ENCODE measurements around the gene TRIM39.

TRIM39 gene

GRCh38 chr6:30345852-30346251, 19.1 kb downstream of the TRIM39 start:
- TF ChIP-seq YY1 (IDR thresholded peaks at IDR 0.05; ENCODE audit: low read depth) (no peak), RAD21 (IDR thresholded peaks at IDR 0.05; ENCODE audit: low read depth) (no peak), CREB1 (IDR thresholded peaks at IDR 0.05; ENCODE audit: low read depth) (no peak), TAF1 (IDR thresholded peaks at IDR 0.05; ENCODE audit: low read depth) (no peak), TCF12 (IDR thresholded peaks at IDR 0.05; ENCODE audit: low read depth) (no peak), USF1 (IDR thresholded peaks at IDR 0.05) (no peak), REST (IDR thresholded peaks at IDR 0.05; ENCODE audit: low read depth) (no peak), FOXM1 (IDR thresholded peaks at IDR 0.05; ENCODE audit: borderline replicate concordance, low read depth) (no peak), EP300 (IDR thresholded peaks at IDR 0.05; ENCODE audit: borderline replicate concordance) (no peak), NFIC (IDR thresholded peaks at IDR 0.05) (no peak), ZBTB7A (IDR thresholded peaks at IDR 0.05; ENCODE audit: low read depth) (no peak), MAX (IDR thresholded peaks at IDR 0.05) (no peak), EGR1 (IDR thresholded peaks at IDR 0.05) (no peak), TEAD4 (IDR thresholded peaks at IDR 0.05) (no peak), CEBPB (IDR thresholded peaks at IDR 0.05) (no peak)

- TF ChIP-seq REST (IDR thresholded peaks at IDR 0.05; ENCODE audit: low read depth) (no peak), TEAD4 (IDR thresholded peaks at IDR 0.05) (no peak), NFIC (IDR thresholded peaks at IDR 0.05) (no peak), USF1 (IDR thresholded peaks at IDR 0.05) (no peak), RAD21 (IDR thresholded peaks at IDR 0.05; ENCODE audit: low read depth) (no peak), EP300 (IDR thresholded peaks at IDR 0.05; ENCODE audit: borderline replicate concordance) (no peak), MAX (IDR thresholded peaks at IDR 0.05) (no peak), EGR1 (IDR thresholded peaks at IDR 0.05) (no peak), TAF1 (IDR thresholded peaks at IDR 0.05; ENCODE audit: low read depth) (no peak), ZBTB7A (IDR thresholded peaks at IDR 0.05; ENCODE audit: low read depth) (no peak), FOXM1 (IDR thresholded peaks at IDR 0.05; ENCODE audit: borderline replicate concordance, low read depth) (no peak), TCF12 (IDR thresholded peaks at IDR 0.05; ENCODE audit: low read depth) (no peak), CREB1 (IDR thresholded peaks at IDR 0.05; ENCODE audit: low read depth) (no peak), CEBPB (IDR thresholded peaks at IDR 0.05) (no peak), YY1 (IDR thresholded peaks at IDR 0.05; ENCODE audit: low read depth) (no peak)
Measured at GRCh38 chr6:30348957-30349356, 22.2 kb downstream of the TRIM39 start.

GRCh38 chr6:30349421-30350177, 22.9 kb downstream of the TRIM39 start:
- TF ChIP-seq ZBTB7A (IDR thresholded peaks at IDR 0.05; ENCODE audit: low read depth) (no peak), REST (IDR thresholded peaks at IDR 0.05; ENCODE audit: low read depth) (no peak), TEAD4 (IDR thresholded peaks at IDR 0.05) (no peak), MAX (IDR thresholded peaks at IDR 0.05) (no peak), RAD21 (IDR thresholded peaks at IDR 0.05; ENCODE audit: low read depth) (no peak), TAF1 (IDR thresholded peaks at IDR 0.05; ENCODE audit: low read depth) (no peak), EGR1 (IDR thresholded peaks at IDR 0.05) (no peak), EP300 (IDR thresholded peaks at IDR 0.05; ENCODE audit: borderline replicate concordance) (no peak), YY1 (IDR thresholded peaks at IDR 0.05; ENCODE audit: low read depth) (no peak), CREB1 (IDR thresholded peaks at IDR 0.05; ENCODE audit: low read depth) (no peak), TCF12 (IDR thresholded peaks at IDR 0.05; ENCODE audit: low read depth) (no peak), FOXM1 (IDR thresholded peaks at IDR 0.05; ENCODE audit: borderline replicate concordance, low read depth) (no peak), USF1 (IDR thresholded peaks at IDR 0.05) (no peak), CEBPB (IDR thresholded peaks at IDR 0.05) (no peak), NFIC (IDR thresholded peaks at IDR 0.05) (no peak)
